GM23338 (cell line): ENCODE data around the gene PTPN21. TPM values are rescaled to one million over a fixed set of nuclear protein-coding genes. Genes with fewer than 3 reads are reported as not detected.

ENCODE experiments used
- ATAC-seq: fragments of 200-7000 bp; cut with Tn5 transposase; 3 replicates; pipeline ENCODE4 v1.9.1; 2020
- DNase-seq: peaks from one replicate; pipeline ENCODE4 v3.0.0-alpha.2; 2015; ENCODE audit warnings: low spot score
- H2AFZ ChIP-seq: fragments of 200-600 bp; sonication (generic); 2 replicates; pipeline ENCODE4 v1.8.0; 2016; ENCODE audit warnings: antibody characterized with exemption, mild to moderate bottlenecking, moderate library complexity
- H3F3A ChIP-seq: fragments of 200-600 bp; sonication (generic); replicated peaks from 2 replicates; pipeline ENCODE4 v1.8.0; 2017; ENCODE audit warnings: antibody characterized with exemption, mixed run types, low read depth
- H3K27ac ChIP-seq: fragments of 200-600 bp; sonication (generic); 2 replicates; pipeline ENCODE4 v1.6.1; 2016; ENCODE audit warnings: low read depth
- H3K27me3 ChIP-seq: fragments of 200-600 bp; sonication (generic); 2 replicates; pipeline ENCODE4 v1.8.0; 2016; ENCODE audit warnings: mild to moderate bottlenecking, mixed run types, moderate library complexity; ENCODE audit not compliant: insufficient read depth
- H3K36me3 ChIP-seq: fragments of 200-600 bp; sonication (generic); 2 replicates; pipeline ENCODE4 v1.8.0; 2016; ENCODE audit warnings: mild to moderate bottlenecking; ENCODE audit not compliant: insufficient read depth
- H3K4me1 ChIP-seq: fragments of 200-600 bp; sonication (generic); 2 replicates; pipeline ENCODE4 v1.8.0; 2016; ENCODE audit warnings: mild to moderate bottlenecking, moderate library complexity; ENCODE audit not compliant: insufficient read depth
- H3K4me2 ChIP-seq: fragments of 200-600 bp; sonication (generic); 2 replicates; pipeline ENCODE4 v1.7.1; 2017; ENCODE audit warnings: mixed run types
- H3K4me3 ChIP-seq: fragments of 200-600 bp; sonication (generic); 2 replicates; pipeline ENCODE4 v1.6.1; 2016; ENCODE audit warnings: mixed run types
- H3K79me2 ChIP-seq: fragments of 200-600 bp; sonication (generic); replicated peaks from 2 replicates; pipeline ENCODE4 v1.8.0; 2017; ENCODE audit warnings: mild to moderate bottlenecking; ENCODE audit not compliant: insufficient read depth
- H3K9me2 ChIP-seq: fragments of 200-600 bp; sonication (generic); 2 replicates; pipeline ENCODE4 v1.8.0; 2017; ENCODE audit not compliant: insufficient read depth
- H4K20me1 ChIP-seq: fragments of 200-600 bp; sonication (generic); replicated peaks from 2 replicates; pipeline ENCODE4 v1.8.0; 2017; ENCODE audit warnings: mild to moderate bottlenecking; ENCODE audit not compliant: insufficient read depth
- H3K27ac Mint-ChIP-seq: 2 replicates; pipeline ENCODE4 v1.8.0; 2020; ENCODE audit warnings: inconsistent platforms, mild to moderate bottlenecking, moderate library complexity, mixed read lengths
- H3K27me3 Mint-ChIP-seq: 3 replicates; pipeline ENCODE4 v1.8.0; 2022; ENCODE audit warnings: low read depth, mild to moderate bottlenecking, moderate library complexity, mixed read lengths, inconsistent platforms; ENCODE audit not compliant: insufficient read depth, poor library complexity
- H3K36me3 Mint-ChIP-seq: 3 replicates; pipeline ENCODE4 v1.8.0; 2021; ENCODE audit warnings: low read depth, mild to moderate bottlenecking, inconsistent platforms, moderate library complexity, mixed read lengths
- H3K4me1 Mint-ChIP-seq: 3 replicates; pipeline ENCODE4 v1.8.0; 2020; ENCODE audit warnings: mild to moderate bottlenecking, inconsistent platforms, mixed read lengths
- H3K4me3 Mint-ChIP-seq: 3 replicates; pipeline ENCODE4 v1.8.0; 2021; ENCODE audit warnings: moderate library complexity, mild to moderate bottlenecking, inconsistent platforms, mixed read lengths
- H3K9me3 Mint-ChIP-seq: 3 replicates; pipeline ENCODE4 v1.8.0; 2020; ENCODE audit warnings: moderate library complexity, mild to moderate bottlenecking, inconsistent platforms, mixed read lengths
- CREB1 ChIP-seq: fragments of 250-450 bp; sonication (Bioruptor Pico); IDR thresholded peaks from 2 replicates; pipeline ENCODE4 v1.5.0; 2020; ENCODE audit warnings: low read depth, mild to moderate bottlenecking, moderate library complexity
- CTCF ChIP-seq, 2 experiments: fragments of 200-600 bp in 1 of 2; sonication (generic) in 1 of 2; conservative IDR thresholded peaks; 2 replicates each; pipeline versions ENCODE4 v1.5.1 to v1.6.1; 2016 to 2017; ENCODE audit warnings: antibody characterized with exemption in 2 of 2, low read depth in 2 of 2, mild to moderate bottlenecking in 2 of 2, moderate library complexity in 1 of 2
- NANOG ChIP-seq: IDR thresholded peaks from 2 replicates; pipeline ENCODE4 v1.6.1; 2016; ENCODE audit warnings: antibody characterized with exemption, borderline replicate concordance
- REST ChIP-seq: IDR thresholded peaks from one replicate; pipeline ENCODE4 v1.6.1; 2018; ENCODE audit warnings: antibody characterized with exemption; ENCODE audit not compliant: unreplicated experiment
- ZNF114 ChIP-seq: fragments of 250-450 bp; sonication (Bioruptor Pico); IDR thresholded peaks from 2 replicates; pipeline ENCODE4 v1.5.0; 2020; ENCODE audit warnings: mild to moderate bottlenecking, moderate library complexity
- ZNF331 ChIP-seq: fragments of 250-450 bp; sonication (Bioruptor Pico); IDR thresholded peaks from 2 replicates; pipeline ENCODE4 v1.5.0; 2020; ENCODE audit warnings: low read depth, mild to moderate bottlenecking, moderate library complexity
- ZNF462 ChIP-seq: fragments of 250-450 bp; sonication (Bioruptor Pico); IDR thresholded peaks from 2 replicates; pipeline ENCODE4 v1.5.0; 2020; ENCODE audit warnings: mild to moderate bottlenecking, moderate library complexity
- polyA plus RNA-seq: library from polyadenylated mRNA; unstranded; fragments of >200 nt; fragmentation: Nextera tagmentation; extraction: Ambion mirVana; gene quantifications from 2 replicates; pipeline ENCODE4 v1.2.1, GENCODE V29; 2016
- total RNA-seq: library from RNA; depleted of rRNA; stranded (reverse); fragments of >200 nt; shearing (Covaris generic); gene quantifications from 2 replicates; pipeline ENCODE4 v1.2.3, GENCODE V29; 2014

Gene PTPN21
- total and polyA plus RNA-seq, 2 experiments from 2014 or later, result 2.7 to 5.6 TPM

- TF ChIP-seq REST, result no peak
Observed at GRCh38 chr14:88477513-88478250, 77.1 kb downstream of the PTPN21 start (continued).

GRCh38 chr14:88476825-88477224, 78.0 kb downstream of the PTPN21 start:
- H3K36me3 ChIP-seq, result no peaks in the 10 kb centered on the region
- TF ChIP-seq REST (no peak), CTCF (conservative IDR thresholded peaks at IDR 0.05; ENCODE audit: low read depth in 2 of 2) (no peak), ZNF462 (CRISPR knock-in tag) (no peak), ZNF331 (CRISPR knock-in tag) (no peak), CREB1 (no peak), ZNF114 (CRISPR knock-in tag) (no peak), NANOG (no peak)

More at GRCh38 chr14:88476825-88477224, 78.0 kb downstream of the PTPN21 start:
- peak overlapping the region; percentile 27; the same call in 1 of the 2 replicates for H3K27ac Mint-ChIP-seq
- H3K79me2 ChIP-seq, result no peaks in the 10 kb centered on the region
- H4K20me1 ChIP-seq, result no peaks in the 10 kb centered on the region
- H3K27ac ChIP-seq, result no peak overlapping the region
- peaks cover 27% of the 10 kb centered on the region for H3K36me3 Mint-ChIP-seq
- H3K27me3 Mint-ChIP-seq, result peaks cover 2% of the 10 kb centered on the region
- H3K9me2 ChIP-seq, result no peaks in the 10 kb centered on the region
- no peak for DNase-seq
- H3F3A ChIP-seq, result no peaks in the 10 kb centered on the region
- H3K9me3 Mint-ChIP-seq, result no peaks in the 10 kb centered on the region
- no peak overlapping the region for H3K4me2 ChIP-seq
- ATAC-seq, result no peak
- no peak overlapping the region for H3K4me3 ChIP-seq
- peaks cover 11% of the 10 kb centered on the region for H3K4me1 Mint-ChIP-seq
- H3K4me3 Mint-ChIP-seq, result no peak overlapping the region
- no peaks in the 10 kb centered on the region for H3K27me3 ChIP-seq
- no peak overlapping the region for H2AFZ ChIP-seq
- H3K4me1 ChIP-seq, result peaks cover 7% of the 10 kb centered on the region
